Heart left ventricle (tissue), 16 donors: Measurements from ENCODE around the gene GNAQ. TPM values are rescaled to one million over a fixed set of nuclear protein-coding genes. Genes with fewer than 3 reads are reported as not detected.
"Not testable (repeated sequence)": the region's sequence is repeated elsewhere in the genome, so short reads cannot be mapped to it uniquely, and the experiment has no call there.

ENCODE experiments used
- ATAC-seq, 4 donors: fragments of 200-7000 bp; cut with Tn5 transposase; one replicate each; pipeline ENCODE4 v1.9.1; 2020 to 2022; ENCODE audit warnings: moderate library complexity in 4 of 4, mild to moderate bottlenecking in 3 of 4, moderate number of reproducible peaks in 1 of 4
- DNase-seq, 5 donors: peaks; one replicate each; pipeline ENCODE4 v3.0.0-alpha.2; 2020
- H3K27ac ChIP-seq, 12 donors: fragments of 200-600 bp; sonication (generic) in 4 of 12; one replicate each; pipeline versions ENCODE4 v1.5.0 to v1.8.0; 2016 to 2022; ENCODE audit warnings: mild to moderate bottlenecking in 2 of 12
- H3K27me3 ChIP-seq, 9 donors: fragments of 200-600 bp; sonication (generic) in 2 of 9; one replicate each; pipeline versions ENCODE4 v1.5.1 to v1.8.0; 2016 to 2022; ENCODE audit warnings: mild to moderate bottlenecking in 3 of 9
- H3K36me3 ChIP-seq, 9 donors: fragments of 200-600 bp; sonication (generic) in 2 of 9; one replicate each; pipeline versions ENCODE4 v1.5.0 to v1.8.0; 2018 to 2022; ENCODE audit warnings: mild to moderate bottlenecking in 2 of 9
- H3K4me1 ChIP-seq, 12 donors: fragments of 200-600 bp; sonication (generic) in 4 of 12; one replicate each; pipeline versions ENCODE4 v1.5.0 to v1.8.0; 2016 to 2022; ENCODE audit warnings: mild to moderate bottlenecking in 3 of 12
- H3K4me3 ChIP-seq, 12 donors: fragments of 200-600 bp; sonication (generic) in 4 of 12; one replicate each; pipeline versions ENCODE4 v1.5.0 to v1.8.0; 2017 to 2022; ENCODE audit warnings: mild to moderate bottlenecking in 9 of 12, moderate library complexity in 4 of 12
- H3K9me3 ChIP-seq, 12 donors: fragments of 200-600 bp; sonication (generic) in 4 of 12; one replicate each; pipeline versions ENCODE4 v1.5.0 to v1.8.0; 2016 to 2022; ENCODE audit warnings: mild to moderate bottlenecking in 1 of 12
- POLR2A ChIP-seq, 2 donors: fragments of 450-650 bp; IDR thresholded peaks; one replicate each; pipeline ENCODE4 v1.6.1; 2017; ENCODE audit warnings: antibody characterized with exemption in 2 of 2, mild to moderate bottlenecking in 2 of 2, moderate library complexity in 2 of 2
- WGBS, 4 donors: extraction: QIAGEN DNeasy Blood & Tissue Kit in 2 of 4; methylation state at CpG; one replicate each; pipeline versions ENCODE4 v1.1.5 to v1.1.7; 2013 to 2018; 5-methylcytosine and 5-hydroxymethylcytosine counted together
- intact Hi-C, 10 donors: fragments of 100-400 bp; cut with DNase I; formaldehyde crosslinking; loops; one replicate each; pipeline versions ENCODE4 v1.11.1 to v1.14.2; 2022
- polyA plus RNA-seq, 2 donors: library from polyadenylated mRNA; stranded (reverse); fragments of 200-250 nt; gene quantifications; one replicate each; pipeline ENCODE4 v1.2.3, GENCODE V29; 2013
- total RNA-seq, 9 donors: library from RNA; depleted of rRNA in 2 of 9; stranded (reverse); fragments of >200 nt in 2 of 9; fragmentation: NEBNext Ultra II Directional in 3 of 9; extraction: Animal tissue kit (Norgen Biotek cat#: 25700) in 3 of 9; gene quantifications; one replicate each; pipeline versions ENCODE4 v1.1.0 to v1.2.4, GENCODE V29; 2016 to 2023
- TF ChIP-seq, protein P1 (sequence below), 12 donors: fragments of 200-600 bp; sonication (generic) in 4 of 12; IDR thresholded peaks; one replicate each; pipeline versions ENCODE4 v1.5.0 to v1.8.0; 2018 to 2022; ENCODE audit warnings: antibody characterized with exemption in 12 of 12, mild to moderate bottlenecking in 5 of 12
- donor health status: ischemic (EF 13 %, LVEDD 7.1; RV severe dilation, severe dysfunction).
- donor health status: healthy with polysubstance abuse.
- donor health status: DM: no; HTN: yes; CAD: no.
- donor health status: DM: no; HTN: no; CAD: no.
- donor health status: ischemic (EF 25% LVEDD 6.9; RV normal size, moderate dysfunction).
- donor health status: ischemic (EF 25% LVEDD 5.7; RV mildly dilated, moderate dysfunction).
- donor health status: healthy.
- donor health status: DM: yes; HTN: yes; CAD: no.
- donor health status: ischemic (EF 35%, LVEDD 5.7; RV mildly dilated, moderate dysfunction).
- donor health status: nonischemic (EF 11% LVEDD 7.7; RV severe dilation, severe dysfunction).
- donor health status: DM: yes; HTN: yes; CAD: no.
- donor health status: PGD.
- donor health status: ischemic (EF 29% LVEDD 5.4; RV normal size, mild dysfunction).
- donor health status: nonischemic (EF 23%, LVEDD 6.1; RV moderate dilation, normal function).

Gene GNAQ
- total and polyA plus RNA-seq, 11 donors: 4.8 to 34.1 (median 11.3) TPM

DNA sequence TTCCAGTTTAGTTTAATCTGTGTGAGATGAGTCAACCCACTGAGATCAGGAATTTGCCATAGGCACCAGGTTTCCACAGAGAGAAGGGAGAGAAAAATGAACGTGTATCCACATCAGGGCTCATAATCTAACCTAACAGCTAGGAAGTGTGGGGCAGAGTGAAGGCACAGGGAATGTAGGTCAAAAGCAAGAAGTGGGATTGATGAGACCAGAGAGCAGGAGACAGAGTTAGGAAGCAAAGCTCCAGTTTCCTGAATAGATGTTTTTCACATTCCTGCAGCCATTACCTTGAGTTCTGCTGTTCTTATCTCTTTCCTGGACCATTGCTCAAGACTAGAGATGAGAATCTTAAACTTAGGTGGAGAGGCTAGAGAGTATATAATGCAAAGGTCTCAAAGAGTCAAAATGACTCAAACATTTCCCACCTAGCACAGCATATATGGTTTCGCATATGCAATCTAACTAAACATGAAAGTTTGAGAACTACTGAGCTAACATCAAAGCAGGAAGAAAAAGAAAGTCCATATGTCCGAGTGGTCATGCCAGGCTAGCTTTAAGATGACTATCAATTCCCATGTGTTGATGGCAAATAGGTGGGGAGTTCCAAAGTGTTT, 41.1 kb upstream of the GNAQ start:
- TF ChIP-seq, protein P1, sequence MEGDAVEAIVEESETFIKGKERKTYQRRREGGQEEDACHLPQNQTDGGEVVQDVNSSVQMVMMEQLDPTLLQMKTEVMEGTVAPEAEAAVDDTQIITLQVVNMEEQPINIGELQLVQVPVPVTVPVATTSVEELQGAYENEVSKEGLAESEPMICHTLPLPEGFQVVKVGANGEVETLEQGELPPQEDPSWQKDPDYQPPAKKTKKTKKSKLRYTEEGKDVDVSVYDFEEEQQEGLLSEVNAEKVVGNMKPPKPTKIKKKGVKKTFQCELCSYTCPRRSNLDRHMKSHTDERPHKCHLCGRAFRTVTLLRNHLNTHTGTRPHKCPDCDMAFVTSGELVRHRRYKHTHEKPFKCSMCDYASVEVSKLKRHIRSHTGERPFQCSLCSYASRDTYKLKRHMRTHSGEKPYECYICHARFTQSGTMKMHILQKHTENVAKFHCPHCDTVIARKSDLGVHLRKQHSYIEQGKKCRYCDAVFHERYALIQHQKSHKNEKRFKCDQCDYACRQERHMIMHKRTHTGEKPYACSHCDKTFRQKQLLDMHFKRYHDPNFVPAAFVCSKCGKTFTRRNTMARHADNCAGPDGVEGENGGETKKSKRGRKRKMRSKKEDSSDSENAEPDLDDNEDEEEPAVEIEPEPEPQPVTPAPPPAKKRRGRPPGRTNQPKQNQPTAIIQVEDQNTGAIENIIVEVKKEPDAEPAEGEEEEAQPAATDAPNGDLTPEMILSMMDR (IDR thresholded peaks at IDR 0.05): no peak
- no peak for TF ChIP-seq POLR2A (IDR thresholded peaks at IDR 0.05)
- ATAC-seq (no peak), DNase-seq (no peak)
- no peak overlapping the region for H3K4me3 ChIP-seq
- 75 to 84% (median 81%) methylated on average over 3 of the region's 3 CpGs for WGBS, 4 donors
- peaks cover 0 to 15% (median 0%) of the 10 kb centered on the region in 12 donors for H3K4me1 ChIP-seq
- no peaks in the 10 kb centered on the region for H3K36me3 ChIP-seq
- H3K9me3 ChIP-seq: no peaks in the 10 kb centered on the region
- intact Hi-C loops: no loop called here
- H3K27me3 ChIP-seq: no peaks in the 10 kb centered on the region
- H3K27ac ChIP-seq: no peak overlapping the region

DNA sequence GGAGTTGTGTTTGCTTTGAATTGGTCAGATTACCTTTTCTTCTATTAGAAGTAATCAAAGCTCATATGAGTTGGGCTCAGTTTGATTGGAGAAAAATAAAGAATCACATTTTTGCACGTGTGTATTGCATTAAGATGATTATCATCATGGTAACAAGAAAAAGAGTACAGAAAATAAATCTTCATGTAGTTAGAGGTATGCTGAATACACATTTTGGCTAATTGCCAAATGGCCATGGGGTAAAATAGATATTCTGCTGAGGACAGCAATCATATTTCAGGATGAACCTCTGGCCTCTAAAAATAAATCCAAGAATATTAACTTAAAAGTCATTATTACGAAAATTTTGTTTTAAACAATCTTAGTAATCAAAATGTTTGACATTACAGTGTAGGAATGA, 38.9 kb upstream of the GNAQ start:
- intact Hi-C loops: no loop called here
- ATAC-seq (no peak), DNase-seq (no peak)
- Histone ChIP-seq H3K9me3 (no peaks in the 10 kb centered on the region), H3K27ac (no peak overlapping the region), H3K36me3 (no peaks in the 10 kb centered on the region), H3K4me1 (peaks cover 0 to 15% (median 0%) of the 10 kb centered on the region in 12 donors), H3K27me3 (no peaks in the 10 kb centered on the region), H3K4me3 (no peak overlapping the region)
- WGBS, 4 donors: 54 to 77% (median 71%) methylated on average over 2 of the region's 2 CpGs
- TF ChIP-seq, protein P1 (IDR thresholded peaks at IDR 0.05): no peak
- TF ChIP-seq POLR2A (IDR thresholded peaks at IDR 0.05): no peak

DNA sequence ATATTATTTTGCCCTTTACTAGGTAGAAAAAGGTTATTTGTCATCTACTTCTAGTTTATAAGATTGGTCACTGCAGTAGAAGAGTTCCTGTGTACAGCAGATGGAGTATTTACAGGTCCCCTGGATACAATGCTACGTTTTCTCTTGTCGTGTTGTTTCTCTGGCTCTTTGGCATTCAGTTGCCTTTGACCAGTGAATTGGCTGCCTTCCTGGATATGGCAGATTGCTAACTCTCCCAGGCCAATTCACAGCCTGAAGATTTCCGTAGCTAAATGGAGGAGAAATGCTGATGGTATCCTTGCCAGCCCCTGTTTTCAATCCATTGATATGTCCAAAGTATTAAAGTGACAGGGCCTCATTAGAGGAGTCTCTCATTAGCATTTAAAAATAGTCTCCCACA, 32.5 kb upstream of the GNAQ start:
- H3K4me3 ChIP-seq: no peak overlapping the region
- H3K4me1 ChIP-seq: no peaks in the 10 kb centered on the region
- H3K36me3 ChIP-seq: no peaks in the 10 kb centered on the region
- DNase-seq: no peak
- H3K27ac ChIP-seq: no peak overlapping the region
- no peak for ATAC-seq
- TF ChIP-seq, protein P1 (IDR thresholded peaks at IDR 0.05): no peak
- no peak for TF ChIP-seq POLR2A (IDR thresholded peaks at IDR 0.05)
- no peaks in the 10 kb centered on the region for H3K27me3 ChIP-seq
- WGBS, 4 donors: 32 to 59% (median 53%) methylated on average over 3 of the region's 3 CpGs
- peaks cover 0 to 9% (median 0%) of the 10 kb centered on the region in 12 donors for H3K9me3 ChIP-seq
- intact Hi-C loops: no loop called here

- intact Hi-C loops: no loop called here
- Histone ChIP-seq H3K4me3 (no peak overlapping the region), H3K4me1 (no peaks in the 10 kb centered on the region), H3K27me3 (no peaks in the 10 kb centered on the region), H3K36me3 (no peaks in the 10 kb centered on the region), H3K9me3 (peaks cover 0 to 14% (median 0%) of the 10 kb centered on the region in 12 donors), H3K27ac (no peak overlapping the region)
- DNase-seq (no peak), ATAC-seq (no peak)
- WGBS, 4 donors: 89 to 96% (median 90%) methylated on average over 3 of the region's 3 CpGs
- TF ChIP-seq, protein P1 (IDR thresholded peaks at IDR 0.05): no peak
- TF ChIP-seq POLR2A (IDR thresholded peaks at IDR 0.05): no peak
These were observed 31.1 kb upstream of the GNAQ start for GRCh38 chr9:78062710-78063109.

DNA sequence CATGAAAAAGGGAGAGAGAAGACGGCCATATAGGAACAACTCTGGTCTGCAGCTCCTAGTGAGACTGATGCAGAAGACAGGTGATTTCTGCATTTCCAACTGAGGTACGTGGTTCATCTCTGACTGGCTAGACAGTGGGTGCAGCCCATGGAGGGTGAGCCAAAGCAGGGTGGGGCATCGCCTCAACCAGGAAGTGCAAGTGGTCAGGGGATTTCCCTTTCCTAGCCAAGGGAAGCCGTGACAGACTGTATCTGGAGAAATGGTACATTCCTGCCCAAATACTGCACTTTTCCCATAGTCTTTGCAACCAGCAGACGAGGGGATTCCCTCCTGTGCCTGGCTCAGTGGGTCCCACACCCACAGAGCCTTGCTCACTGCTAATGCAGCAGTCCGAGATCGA, 22.6 kb upstream of the GNAQ start:
- DNase-seq, H3K27ac ChIP-seq, H3K36me3 ChIP-seq, H3K27me3 ChIP-seq, H3K4me3 ChIP-seq, intact Hi-C loops, ATAC-seq: not testable (repeated sequence)
- Histone ChIP-seq H3K4me1 (peaks cover 0 to 11% (median 0%) of the 10 kb centered on the region in 12 donors), H3K9me3 (peaks cover 0 to 16% (median 0%) of the 10 kb centered on the region in 12 donors)
- 62 to 73% (median 65%) methylated on average over 6 to 7 of the region's 7 CpGs for WGBS, 4 donors
